H9 (cell line): ENCODE results near the gene MS4A10. TPM values are rescaled to one million over a fixed set of nuclear protein-coding genes. Genes with fewer than 3 reads are reported as not detected.

Source experiments
- DNase-seq: peaks from one replicate; pipeline ENCODE4 v3.0.0-alpha.2; 2017
- H2AFZ ChIP-seq: one replicate; pipeline ENCODE4 v1.6.1; 2013; ENCODE audit warnings: mild to moderate bottlenecking, low read length, control low read depth, moderate library complexity
- H2AK5ac ChIP-seq: 2 replicates; pipeline ENCODE4 v1.6.1; 2013; ENCODE audit warnings: low read length, control low read depth, mixed read lengths; ENCODE audit not compliant: insufficient read length
- H2BK120ac ChIP-seq: one replicate; pipeline ENCODE4 v1.6.1; 2013; ENCODE audit warnings: low read depth, mild to moderate bottlenecking, low read length, control low read depth, inconsistent platforms; ENCODE audit not compliant: poor library complexity, severe bottlenecking
- H2BK12ac ChIP-seq: 2 replicates; pipeline ENCODE4 v1.6.1; 2013; ENCODE audit warnings: low read length, control low read depth, mixed read lengths, low read depth; ENCODE audit not compliant: insufficient read length
- H2BK15ac ChIP-seq: 2 replicates; pipeline ENCODE4 v1.6.1; 2013; ENCODE audit warnings: low read depth, low read length, control low read depth
- H2BK20ac ChIP-seq: one replicate; pipeline ENCODE4 v1.6.1; 2013; ENCODE audit warnings: low read depth, mild to moderate bottlenecking, low read length, control low read depth, inconsistent platforms; ENCODE audit not compliant: poor library complexity, severe bottlenecking
- H2BK5ac ChIP-seq: 2 replicates; pipeline ENCODE4 v1.6.1; 2013; ENCODE audit warnings: low read length, control low read depth, mixed read lengths; ENCODE audit not compliant: insufficient read length
- H3K14ac ChIP-seq: 2 replicates; pipeline ENCODE4 v1.6.1; 2013; ENCODE audit warnings: low read length, control low read depth; ENCODE audit not compliant: insufficient read depth
- H3K18ac ChIP-seq: 2 replicates; pipeline ENCODE4 v1.6.1; 2013; ENCODE audit warnings: low read depth, mild to moderate bottlenecking, mixed read lengths, low read length, control low read depth; ENCODE audit not compliant: insufficient read length
- H3K23ac ChIP-seq: 2 replicates; pipeline ENCODE4 v1.6.1; 2013; ENCODE audit warnings: low read length, control low read depth, mixed read lengths, low read depth; ENCODE audit not compliant: insufficient read length
- H3K23me2 ChIP-seq: 2 replicates; pipeline ENCODE4 v1.6.1; 2013; ENCODE audit warnings: low read depth, mild to moderate bottlenecking, mixed read lengths, low read length, control low read depth; ENCODE audit not compliant: insufficient read length, poor library complexity, severe bottlenecking
- H3K27ac ChIP-seq: 2 replicates; pipeline ENCODE4 v1.5.1; 2013; ENCODE audit warnings: low read length, control low read depth, mixed read lengths, low read depth; ENCODE audit not compliant: insufficient read length
- H3K27me3 ChIP-seq: 2 replicates; pipeline ENCODE4 v1.6.1; 2013; ENCODE audit warnings: low read length, control low read depth, inconsistent platforms; ENCODE audit not compliant: insufficient read depth
- H3K4ac ChIP-seq: 2 replicates; pipeline ENCODE4 v1.6.1; 2013; ENCODE audit warnings: low read depth, mild to moderate bottlenecking, control low read depth, inconsistent platforms, low read length, moderate library complexity
- H3K4me1 ChIP-seq: 2 replicates; pipeline ENCODE4 v1.6.1; 2013; ENCODE audit warnings: low read length, control low read depth, inconsistent platforms; ENCODE audit not compliant: insufficient read depth
- H3K4me2 ChIP-seq: 2 replicates; pipeline ENCODE4 v1.6.1; 2013; ENCODE audit warnings: low read length, control low read depth, mixed read lengths; ENCODE audit not compliant: insufficient read length, insufficient read depth
- H3K56ac ChIP-seq: 2 replicates; pipeline ENCODE4 v1.6.1; 2013; ENCODE audit warnings: low read depth, mild to moderate bottlenecking, mixed read lengths, low read length, control low read depth; ENCODE audit not compliant: insufficient read length
- H3K79me1 ChIP-seq: 2 replicates; pipeline ENCODE4 v1.6.1; 2013; ENCODE audit warnings: low read depth, mild to moderate bottlenecking, moderate library complexity, low read length, control low read depth, inconsistent platforms; ENCODE audit not compliant: insufficient read depth, poor library complexity, severe bottlenecking
- H3K79me2 ChIP-seq: 2 replicates; pipeline ENCODE4 v1.6.1; 2013; ENCODE audit warnings: low read length, control low read depth, inconsistent platforms; ENCODE audit not compliant: insufficient read depth
- H3K9ac ChIP-seq: 2 replicates; pipeline ENCODE4 v1.6.1; 2013; ENCODE audit warnings: low read length, control low read depth, mixed read lengths; ENCODE audit not compliant: insufficient read length; ENCODE audit errors: extremely low read depth
- H3K9me3 ChIP-seq: one replicate; pipeline ENCODE4 v1.6.1; 2013; ENCODE audit warnings: low read depth, low read length, inconsistent platforms; ENCODE audit not compliant: control insufficient read depth
- H3T11ph ChIP-seq: one replicate; pipeline ENCODE4 v1.6.1; 2013; ENCODE audit warnings: mild to moderate bottlenecking, low read length, control low read depth, inconsistent platforms
- H4K20me1 ChIP-seq: one replicate; pipeline ENCODE4 v1.6.1; 2013; ENCODE audit not compliant: control insufficient read depth, insufficient read length, insufficient read depth
- H4K5ac ChIP-seq: 2 replicates; pipeline ENCODE4 v1.6.1; 2013; ENCODE audit warnings: low read depth, mild to moderate bottlenecking, mixed read lengths, low read length, control low read depth; ENCODE audit not compliant: insufficient read length
- H4K8ac ChIP-seq: replicated peaks from 2 replicates; pipeline ENCODE4 v1.6.1; 2013; ENCODE audit warnings: low read length, control low read depth, mixed read lengths, low read depth; ENCODE audit not compliant: insufficient read length
- H4K91ac ChIP-seq: 2 replicates; pipeline ENCODE4 v1.6.1; 2013; ENCODE audit warnings: low read depth, mild to moderate bottlenecking, moderate library complexity, mixed read lengths, low read length, control low read depth; ENCODE audit not compliant: insufficient read length
- H3K27ac Mint-ChIP-seq, 3 experiments: 2 replicates in 2 of 3; 3 replicates in 1 of 3; pipeline ENCODE4 v1.8.0; 2020 to 2021; ENCODE audit warnings: mixed read lengths in 3 of 3, mild to moderate bottlenecking in 1 of 3, moderate library complexity in 1 of 3
- H3K27me3 Mint-ChIP-seq: 2 replicates; pipeline ENCODE4 v1.8.0; 2021; ENCODE audit warnings: low read depth, mild to moderate bottlenecking, moderate library complexity, mixed read lengths
- H3K36me3 Mint-ChIP-seq, 3 experiments: 2 replicates in 2 of 3; 3 replicates in 1 of 3; pipeline ENCODE4 v1.8.0; 2020 to 2021; ENCODE audit warnings: low read depth in 3 of 3, mixed read lengths in 3 of 3; ENCODE audit not compliant: insufficient read depth in 1 of 3
- H3K4me1 Mint-ChIP-seq, 2 experiments: 2 replicates each; pipeline ENCODE4 v1.8.0; 2020; ENCODE audit warnings: mixed read lengths in 2 of 2
- H3K4me3 Mint-ChIP-seq, 2 experiments: 2 replicates in 1 of 2; 3 replicates in 1 of 2; pipeline ENCODE4 v1.8.0; 2020 to 2021; ENCODE audit warnings: mild to moderate bottlenecking in 2 of 2, mixed read lengths in 2 of 2, moderate library complexity in 1 of 2
- H3K9me3 Mint-ChIP-seq, 2 experiments: 2 replicates in 1 of 2; 3 replicates in 1 of 2; pipeline ENCODE4 v1.8.0; 2020; ENCODE audit warnings: mild to moderate bottlenecking in 2 of 2, mixed read lengths in 2 of 2, moderate library complexity in 1 of 2
- WGBS: extraction: QIAGEN DNeasy Blood & Tissue Kit; methylation state at CpG from one replicate; pipeline ENCODE4 v1.1.7; 2013; ENCODE audit warnings: missing lambda C conversion rate, low lambda C conversion rate, mixed read lengths; ENCODE audit not compliant: insufficient read length; ENCODE audit errors: extremely low coverage; 5-methylcytosine and 5-hydroxymethylcytosine counted together
- total RNA-seq: library from RNA; stranded (reverse); gene quantifications from 2 replicates; pipeline ENCODE4 v1.2.1, GENCODE V29; 2021
- TF ChIP-seq, protein P1 (sequence below): fragments of 200-600 bp; sonication (generic); conservative IDR thresholded peaks from 3 replicates; pipeline ENCODE4 v1.8.0; 2021; ENCODE audit warnings: antibody characterized with exemption, mild to moderate bottlenecking

Gene MS4A10
- total RNA-seq, 1 experiment from 2014 or later = not detected

GRCh38 chr11:60764879-60765278 is 20.3 kb upstream of the MS4A10 start:
- no peak overlapping the region for H3K14ac ChIP-seq
- H3K27me3 ChIP-seq = no peaks in the 10 kb centered on the region
- no peak overlapping the region for H3K27ac ChIP-seq
- no peak overlapping the region for H4K8ac ChIP-seq
- Mint-ChIP-seq H3K4me3 (no peak overlapping the region), H3K4me1 (peaks cover 10 to 19% of the 10 kb centered on the region in 2 experiments), H3K27ac (no peak overlapping the region), H3K9me3 (peaks cover 3% of the 10 kb centered on the region in 2 experiments; a peak in 3 of 5 replicates), H3K27me3 (peaks cover 22% of the 10 kb centered on the region), H3K36me3 (peaks cover 0 to 5% (median 0%) of the 10 kb centered on the region in 3 experiments; a peak in 1 of 7 replicates)
- no peak overlapping the region for H2AFZ ChIP-seq
- H3K9ac ChIP-seq = no peak overlapping the region
- no peaks in the 10 kb centered on the region for H3K23me2 ChIP-seq
- no peaks in the 10 kb centered on the region for H3K79me2 ChIP-seq
- no peak overlapping the region for H2BK12ac ChIP-seq
- H3K23ac ChIP-seq = no peak overlapping the region
- no peak overlapping the region for H4K91ac ChIP-seq
- H3K4me1 ChIP-seq = no peaks in the 10 kb centered on the region
- H2BK5ac ChIP-seq = no peak overlapping the region
- H3K18ac ChIP-seq = no peak overlapping the region
- H2AK5ac ChIP-seq = no peak overlapping the region
- H4K20me1 ChIP-seq = no peaks in the 10 kb centered on the region
- H4K5ac ChIP-seq = no peak overlapping the region
- no peak overlapping the region for H3K4me2 ChIP-seq
- no peak overlapping the region for H2BK20ac ChIP-seq
- H2BK15ac ChIP-seq = no peak overlapping the region
- WGBS = no CpG with 5 or more reads among the region's 1 CpG
- H3K4ac ChIP-seq = no peak overlapping the region
- TF ChIP-seq, protein P1, sequence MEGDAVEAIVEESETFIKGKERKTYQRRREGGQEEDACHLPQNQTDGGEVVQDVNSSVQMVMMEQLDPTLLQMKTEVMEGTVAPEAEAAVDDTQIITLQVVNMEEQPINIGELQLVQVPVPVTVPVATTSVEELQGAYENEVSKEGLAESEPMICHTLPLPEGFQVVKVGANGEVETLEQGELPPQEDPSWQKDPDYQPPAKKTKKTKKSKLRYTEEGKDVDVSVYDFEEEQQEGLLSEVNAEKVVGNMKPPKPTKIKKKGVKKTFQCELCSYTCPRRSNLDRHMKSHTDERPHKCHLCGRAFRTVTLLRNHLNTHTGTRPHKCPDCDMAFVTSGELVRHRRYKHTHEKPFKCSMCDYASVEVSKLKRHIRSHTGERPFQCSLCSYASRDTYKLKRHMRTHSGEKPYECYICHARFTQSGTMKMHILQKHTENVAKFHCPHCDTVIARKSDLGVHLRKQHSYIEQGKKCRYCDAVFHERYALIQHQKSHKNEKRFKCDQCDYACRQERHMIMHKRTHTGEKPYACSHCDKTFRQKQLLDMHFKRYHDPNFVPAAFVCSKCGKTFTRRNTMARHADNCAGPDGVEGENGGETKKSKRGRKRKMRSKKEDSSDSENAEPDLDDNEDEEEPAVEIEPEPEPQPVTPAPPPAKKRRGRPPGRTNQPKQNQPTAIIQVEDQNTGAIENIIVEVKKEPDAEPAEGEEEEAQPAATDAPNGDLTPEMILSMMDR = no peak
- DNase-seq = no peak
- no peak overlapping the region for H2BK120ac ChIP-seq
- H3K9me3 ChIP-seq = no peaks in the 10 kb centered on the region
- H3T11ph ChIP-seq = no peak overlapping the region
- H3K56ac ChIP-seq = no peak overlapping the region
- no peaks in the 10 kb centered on the region for H3K79me1 ChIP-seq
